GM18858 (cell line): ENCODE results near the gene CD44.

Source experiments
- ATAC-seq: cut with Tn5 transposase; IDR thresholded peaks from one replicate; pipeline ENCODE4 v1.9.1; 2021; ENCODE audit not compliant: unreplicated experiment

CD44 gene

GRCh38 chr11:35155677-35156076, 16.7 kb downstream of the CD44 start:
- no peak for ATAC-seq

- no peak for ATAC-seq
Measured at GRCh38 chr11:35157814-35158700, 19.1 kb downstream of the CD44 start.

- ATAC-seq: no peak
Measured at GRCh38 chr11:35158701-35159510, 19.9 kb downstream of the CD44 start.

- ATAC-seq: no peak
Measured at GRCh38 chr11:35160246-35160824, 21.4 kb downstream of the CD44 start.

- no peak for ATAC-seq
Measured at GRCh38 chr11:35160902-35161597, 22.1 kb downstream of the CD44 start.

GRCh38 chr11:35162745-35163144, 23.8 kb downstream of the CD44 start:
- ATAC-seq: no peak

GRCh38 chr11:35163209-35163608, 24.2 kb downstream of the CD44 start:
- ATAC-seq: no peak

GRCh38 chr11:35163702-35164496, 24.9 kb downstream of the CD44 start:
- no peak for ATAC-seq

- ATAC-seq: no peak
Measured at GRCh38 chr11:35165030-35165422, 26.1 kb downstream of the CD44 start.

GRCh38 chr11:35165423-35166368, 26.7 kb downstream of the CD44 start:
- peak; percentile 79 for ATAC-seq

- peak; percentile 1 for ATAC-seq
Measured at GRCh38 chr11:35166369-35167360, 27.7 kb downstream of the CD44 start.

GRCh38 chr11:35167426-35167954, 28.5 kb downstream of the CD44 start:
- no peak for ATAC-seq

GRCh38 chr11:35168671-35169070, 29.7 kb downstream of the CD44 start:
- no peak for ATAC-seq

- ATAC-seq: no peak
Measured at GRCh38 chr11:35169112-35169511, 30.1 kb downstream of the CD44 start.

GRCh38 chr11:35169754-35170153, 30.8 kb downstream of the CD44 start:
- no peak for ATAC-seq

GRCh38 chr11:35170503-35170902, 31.5 kb downstream of the CD44 start:
- no peak for ATAC-seq

- ATAC-seq: no peak
Measured at GRCh38 chr11:35171226-35171625, 32.3 kb downstream of the CD44 start.
